ENCODE results near the gene POLR2I. TPM values are rescaled to one million over a fixed set of nuclear protein-coding genes. Genes with fewer than 3 reads are reported as not detected.

The POLR2I gene
- total and polyA plus RNA-seq, 11 donors = 80.4 to 180 (median 107) TPM

DNA sequence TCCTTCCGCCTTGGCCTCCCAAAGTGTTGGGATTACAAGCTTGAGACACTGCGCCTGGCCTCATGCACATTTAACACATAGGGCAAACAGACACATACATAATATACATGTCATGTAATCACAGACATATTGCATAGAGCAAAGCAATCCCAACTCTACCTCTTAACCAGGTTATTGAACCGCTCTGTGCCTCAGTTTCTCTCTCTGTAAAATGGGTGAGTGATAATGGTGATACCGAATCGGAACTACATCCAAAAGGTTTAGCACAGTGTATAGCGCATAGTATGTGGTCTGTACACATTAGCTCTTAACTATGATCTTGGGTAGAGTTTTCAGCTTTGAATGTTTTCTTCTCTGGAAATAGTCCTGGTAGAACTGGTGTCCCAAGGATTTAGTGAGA, 29.9 kb upstream of the POLR2I start:
- WGBS, 4 donors = 96 to 97% (median 96%) methylated on average over 6 of the region's 6 CpGs

DNA sequence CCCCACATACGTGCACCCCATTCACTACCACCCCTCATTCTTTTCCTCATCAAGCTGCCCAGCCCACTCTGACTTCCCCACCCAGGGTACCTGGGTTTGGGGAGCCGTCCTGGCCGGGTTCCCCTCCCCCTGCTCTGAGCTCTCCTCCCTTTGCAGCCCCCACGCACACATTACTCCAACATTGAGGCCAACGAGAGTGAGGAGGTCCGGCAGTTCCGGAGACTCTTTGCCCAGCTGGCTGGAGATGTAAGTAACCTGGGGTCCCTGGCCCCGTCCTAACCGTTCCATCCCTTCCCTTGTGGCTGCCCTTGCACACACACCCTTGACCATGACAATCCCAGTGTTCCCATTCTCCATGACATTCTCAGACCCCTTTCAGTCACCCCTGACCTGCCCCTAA, 27.8 kb upstream of the POLR2I start:
- 85 to 93% (median 90%) methylated on average over 9 of the region's 9 CpGs for WGBS, 4 donors
- no peak for DNase-seq
- Histone ChIP-seq H3K4me3 (no peak overlapping the region), H3K36me3 (peaks cover 7 to 58% (median 57%) of the 10 kb centered on the region in 9 donors), H3K9me3 (no peaks in the 10 kb centered on the region), H3K27me3 (no peaks in the 10 kb centered on the region), H3K27ac (no peak overlapping the region), H3K4me1 (peaks cover 0 to 16% (median 12%) of the 10 kb centered on the region in 12 donors)
- intact Hi-C loops (cut with DNase I) = loop anchor here in 1 of 10 donors (10.0 kb wide), 1 partner anchor 388 kb away; the partner anchor contains the start of genes HSPB6 and PROSER3
- TF ChIP-seq, protein P1, sequence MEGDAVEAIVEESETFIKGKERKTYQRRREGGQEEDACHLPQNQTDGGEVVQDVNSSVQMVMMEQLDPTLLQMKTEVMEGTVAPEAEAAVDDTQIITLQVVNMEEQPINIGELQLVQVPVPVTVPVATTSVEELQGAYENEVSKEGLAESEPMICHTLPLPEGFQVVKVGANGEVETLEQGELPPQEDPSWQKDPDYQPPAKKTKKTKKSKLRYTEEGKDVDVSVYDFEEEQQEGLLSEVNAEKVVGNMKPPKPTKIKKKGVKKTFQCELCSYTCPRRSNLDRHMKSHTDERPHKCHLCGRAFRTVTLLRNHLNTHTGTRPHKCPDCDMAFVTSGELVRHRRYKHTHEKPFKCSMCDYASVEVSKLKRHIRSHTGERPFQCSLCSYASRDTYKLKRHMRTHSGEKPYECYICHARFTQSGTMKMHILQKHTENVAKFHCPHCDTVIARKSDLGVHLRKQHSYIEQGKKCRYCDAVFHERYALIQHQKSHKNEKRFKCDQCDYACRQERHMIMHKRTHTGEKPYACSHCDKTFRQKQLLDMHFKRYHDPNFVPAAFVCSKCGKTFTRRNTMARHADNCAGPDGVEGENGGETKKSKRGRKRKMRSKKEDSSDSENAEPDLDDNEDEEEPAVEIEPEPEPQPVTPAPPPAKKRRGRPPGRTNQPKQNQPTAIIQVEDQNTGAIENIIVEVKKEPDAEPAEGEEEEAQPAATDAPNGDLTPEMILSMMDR (IDR thresholded peaks at IDR 0.05) = no peak
- TF ChIP-seq POLR2A (IDR thresholded peaks at IDR 0.05) = no peak
- ATAC-seq = no peak

More for the DNA sequence above, 29.9 kb upstream of the POLR2I start:
- no peak overlapping the region for H3K27ac ChIP-seq
- peaks cover 9 to 79% (median 78%) of the 10 kb centered on the region in 9 donors for H3K36me3 ChIP-seq
- H3K4me1 ChIP-seq = peaks cover 0 to 22% (median 9%) of the 10 kb centered on the region in 12 donors
- H3K27me3 ChIP-seq = no peaks in the 10 kb centered on the region
- no peak for DNase-seq
- TF ChIP-seq POLR2A (IDR thresholded peaks at IDR 0.05) = no peak
- TF ChIP-seq, protein P1 (IDR thresholded peaks at IDR 0.05) = no peak
- H3K4me3 ChIP-seq = no peak overlapping the region
- intact Hi-C loops (cut with DNase I) = loop anchor here in 1 of 10 donors (10.0 kb wide), 1 partner anchor 390 kb away; the partner anchor contains the start of genes HSPB6 and PROSER3
- H3K9me3 ChIP-seq = no peaks in the 10 kb centered on the region
- ATAC-seq = no peak

DNA sequence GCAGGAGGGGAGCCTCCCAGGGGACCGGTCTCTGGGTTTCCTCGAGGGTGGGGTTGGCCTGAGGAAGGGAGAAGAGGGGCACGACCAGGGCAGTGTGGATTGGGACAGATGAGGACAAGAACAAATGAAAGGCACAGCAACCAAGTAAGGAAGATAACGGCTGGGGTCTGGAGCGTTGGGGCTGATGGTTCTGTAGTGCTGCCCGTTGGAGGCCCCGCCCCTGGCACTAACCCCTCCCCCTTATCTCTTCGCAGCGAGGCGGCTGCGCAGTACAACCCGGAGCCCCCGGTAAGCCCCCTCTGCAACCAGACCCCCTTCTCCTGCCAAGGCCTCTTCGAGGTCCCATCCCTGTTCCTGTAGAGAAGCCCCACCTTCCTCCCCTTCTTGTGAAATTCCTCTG, 27.4 kb upstream of the POLR2I start:
- DNase-seq (no peak), ATAC-seq (no peak)
- Histone ChIP-seq H3K27me3 (no peaks in the 10 kb centered on the region), H3K27ac (peak overlapping the region in 9 of 12 donors; percentile 40 to 100 (median 99)), H3K4me3 (peak overlapping the region in 1 of 12 donors; percentile 94), H3K9me3 (no peaks in the 10 kb centered on the region), H3K4me1 (peaks cover 0 to 20% (median 12%) of the 10 kb centered on the region in 12 donors), H3K36me3 (peaks cover 7 to 53% (median 52%) of the 10 kb centered on the region in 9 donors)
- intact Hi-C loops (cut with DNase I) = loop anchor here in 1 of 10 donors (10.0 kb wide), 1 partner anchor 387 kb away; the partner anchor contains the start of genes HSPB6 and PROSER3
- WGBS, 4 donors = 90 to 95% (median 92%) methylated on average over 12 to 14 of the region's 14 CpGs
- no peak for TF ChIP-seq POLR2A (IDR thresholded peaks at IDR 0.05)
- TF ChIP-seq, protein P1 (IDR thresholded peaks at IDR 0.05) = no peak

DNA sequence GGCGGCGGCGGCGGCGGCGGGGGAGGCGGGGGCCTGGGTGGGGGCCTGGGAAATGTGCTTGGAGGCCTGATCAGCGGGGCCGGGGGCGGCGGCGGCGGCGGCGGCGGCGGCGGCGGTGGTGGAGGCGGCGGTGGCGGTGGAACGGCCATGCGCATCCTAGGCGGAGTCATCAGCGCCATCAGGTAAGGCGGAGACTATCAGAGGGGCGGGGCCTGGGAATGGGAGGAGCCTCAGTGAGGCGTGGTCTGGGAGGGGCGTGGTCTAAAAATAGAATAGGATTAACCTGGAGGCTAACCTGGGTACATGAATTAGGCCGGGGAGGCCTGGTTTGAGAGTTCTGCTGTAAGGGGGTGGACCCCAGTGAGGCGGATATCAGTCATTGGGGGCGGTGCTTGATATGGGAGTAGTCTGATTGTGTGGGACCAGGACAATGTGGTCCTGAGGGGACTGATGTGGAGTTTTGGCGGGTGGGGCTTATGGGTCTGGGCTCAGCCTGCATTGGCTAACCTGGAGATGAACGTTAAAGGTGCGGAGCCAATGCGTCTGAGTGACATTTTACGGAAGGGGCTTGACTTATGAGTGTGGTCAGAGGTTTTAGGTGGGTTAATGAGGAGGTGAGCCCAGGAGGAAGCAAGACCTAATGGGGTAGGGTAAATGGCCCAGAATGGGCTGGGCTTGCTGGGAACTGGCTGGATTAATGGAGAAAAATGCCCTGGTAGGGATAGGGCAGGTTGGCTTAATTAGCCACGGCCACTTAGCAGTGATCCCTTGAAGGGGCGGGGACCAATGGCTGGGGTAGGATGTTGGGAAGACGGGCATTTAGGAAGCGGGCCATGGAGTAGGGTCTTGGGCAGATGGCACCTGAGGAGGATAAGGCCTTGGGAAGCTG, 26.6 kb upstream of the POLR2I start:
- DNase-seq = peak; percentile 84 to 93 (median 90)
- 20 to 23% (median 21%) methylated on average over 35 to 42 of the region's 42 CpGs for WGBS, 4 donors
- peaks cover 0 to 27% (median 16%) of the 10 kb centered on the region in 12 donors for H3K4me1 ChIP-seq
- TF ChIP-seq POLR2A (IDR thresholded peaks at IDR 0.05) = peak; percentile 27 to 79
- TF ChIP-seq, protein P1 (IDR thresholded peaks at IDR 0.05) = no peak
- peak overlapping the region; percentile 93 to 100 (median 99) for H3K27ac ChIP-seq
- peak overlapping the region; percentile 80 to 100 (median 95) for H3K4me3 ChIP-seq
- ATAC-seq = peak; percentile 59 to 81 (median 77)
- H3K36me3 ChIP-seq = peaks cover 0 to 46% (median 44%) of the 10 kb centered on the region in 9 donors
- no peaks in the 10 kb centered on the region for H3K27me3 ChIP-seq
- H3K9me3 ChIP-seq = no peaks in the 10 kb centered on the region
- intact Hi-C loops (cut with DNase I) = loop anchor here in 1 of 10 donors (10.0 kb wide), 1 partner anchor 386 kb away; the partner anchor contains the start of genes HSPB6 and PROSER3

All from heart left ventricle (tissue), 16 donors.